HEK293T (cell line): Measurements from ENCODE around the gene C2orf74.
A peak's percentile ranks its signal among the peaks of the same experiment; 100 is the strongest.
"Not testable (repeated sequence)": the region's sequence is repeated elsewhere in the genome, so short reads cannot be mapped to it uniquely, and the experiment has no call there.

Experiments
- CTCF ChIA-PET: fragments of 350-600 bp; formaldehyde crosslinking; extraction: SDS; loops from one replicate; lab custom pipeline; 2021; ENCODE audit warnings: antibody characterized with exemption, inconsistent platforms; lab: Yijun Ruan, JAX
- POLR2A ChIA-PET: fragments of 350-600 bp; formaldehyde crosslinking; extraction: SDS; loops from one replicate; lab custom pipeline; 2020; ENCODE audit warnings: antibody characterized with exemption, inconsistent platforms; lab: Yijun Ruan, JAX
- DNase-seq: peaks from one replicate; pipeline ENCODE4 v3.0.0; 2012; ENCODE audit warnings: mixed read lengths; ENCODE audit errors: extremely low spot score
- ARNT ChIP-seq: fragments of 450-650 bp; IDR thresholded peaks from 2 replicates; pipeline ENCODE4 v1.6.1; 2017; ENCODE audit warnings: mild to moderate bottlenecking
- BHLHE40 ChIP-seq: fragments of 450-650 bp; IDR thresholded peaks from 2 replicates; pipeline ENCODE4 v1.6.1; 2016; ENCODE audit warnings: mild to moderate bottlenecking, moderate library complexity, borderline replicate concordance
- CTBP1 ChIP-seq: fragments of 450-650 bp; IDR thresholded peaks from 2 replicates; pipeline ENCODE4 v1.6.1; 2016; ENCODE audit warnings: borderline replicate concordance
- ELF4 ChIP-seq: fragments of 450-650 bp; IDR thresholded peaks from 2 replicates; pipeline ENCODE4 v1.6.1; 2017; ENCODE audit warnings: antibody characterized with exemption
- FOXA1 ChIP-seq: fragments of 450-650 bp; IDR thresholded peaks from 2 replicates; pipeline ENCODE4 v1.6.1; 2016; ENCODE audit warnings: mild to moderate bottlenecking
- FOXK2 ChIP-seq: fragments of 450-650 bp; IDR thresholded peaks from 2 replicates; pipeline ENCODE4 v1.6.1; 2016; ENCODE audit warnings: mild to moderate bottlenecking
- FOXM1 ChIP-seq: fragments of 450-650 bp; IDR thresholded peaks from 2 replicates; pipeline ENCODE4 v1.6.1; 2017; ENCODE audit warnings: mild to moderate bottlenecking, borderline replicate concordance
- HDGF ChIP-seq: fragments of 450-650 bp; IDR thresholded peaks from 2 replicates; pipeline ENCODE4 v1.6.1; 2017; ENCODE audit warnings: antibody characterized with exemption, borderline replicate concordance
- L3MBTL2 ChIP-seq: fragments of 450-650 bp; conservative IDR thresholded peaks from 2 replicates; pipeline ENCODE4 v1.6.1; 2016; ENCODE audit warnings: mild to moderate bottlenecking
- LEF1 ChIP-seq: fragments of 450-650 bp; IDR thresholded peaks from 2 replicates; pipeline ENCODE4 v1.6.1; 2017; ENCODE audit warnings: mild to moderate bottlenecking, borderline replicate concordance
- NFRKB ChIP-seq: fragments of 450-650 bp; IDR thresholded peaks from 2 replicates; pipeline ENCODE4 v1.6.1; 2016; ENCODE audit warnings: mild to moderate bottlenecking, moderate library complexity
- SP1 ChIP-seq: fragments of 450-650 bp; IDR thresholded peaks from 2 replicates; pipeline ENCODE4 v1.6.1; 2017
- SUZ12 ChIP-seq: fragments of 450-650 bp; IDR thresholded peaks from 2 replicates; pipeline ENCODE4 v1.6.1; 2016; ENCODE audit warnings: mild to moderate bottlenecking
- TARDBP ChIP-seq: fragments of 450-650 bp; IDR thresholded peaks from 2 replicates; pipeline ENCODE4 v1.6.1; 2016
- ZNF384 ChIP-seq: fragments of 450-650 bp; IDR thresholded peaks from 2 replicates; pipeline ENCODE4 v1.6.1; 2016
- TF ChIP-seq, protein P1 (sequence below): fragments of 450-650 bp; IDR thresholded peaks from 2 replicates; pipeline ENCODE4 v1.6.1; 2016

C2orf74 gene

DNA sequence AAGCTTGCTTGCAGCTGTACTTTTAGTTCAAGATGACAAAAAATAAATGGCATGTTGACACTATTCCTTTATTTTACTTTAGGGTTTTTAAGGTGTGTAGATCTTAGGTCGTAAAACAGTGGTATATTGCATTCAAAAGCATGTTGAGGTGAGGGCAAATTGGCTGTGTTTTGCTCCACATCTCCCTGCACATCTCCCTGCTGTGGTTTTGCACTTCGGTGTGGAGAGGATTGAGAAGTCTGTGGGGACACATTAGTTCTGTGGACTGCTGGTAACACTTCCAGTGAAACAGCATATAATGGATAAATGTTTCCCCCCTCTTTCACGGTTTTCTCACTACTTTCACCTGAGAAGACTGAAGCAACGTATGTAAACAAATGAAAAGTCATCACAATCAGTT is 25.1 kb downstream of the C2orf74 start:
- ChIA-PET POLR2A (no interaction called here), CTCF (no interaction called here)
- DNase-seq, result no peak
- TF ChIP-seq ELF4, result no peak
- TF ChIP-seq LEF1, result no peak
- no peak for TF ChIP-seq CTBP1
- no peak for TF ChIP-seq FOXA1
- TF ChIP-seq HDGF, result no peak
- no peak for TF ChIP-seq L3MBTL2
- TF ChIP-seq SP1, result no peak
- TF ChIP-seq, protein P1, sequence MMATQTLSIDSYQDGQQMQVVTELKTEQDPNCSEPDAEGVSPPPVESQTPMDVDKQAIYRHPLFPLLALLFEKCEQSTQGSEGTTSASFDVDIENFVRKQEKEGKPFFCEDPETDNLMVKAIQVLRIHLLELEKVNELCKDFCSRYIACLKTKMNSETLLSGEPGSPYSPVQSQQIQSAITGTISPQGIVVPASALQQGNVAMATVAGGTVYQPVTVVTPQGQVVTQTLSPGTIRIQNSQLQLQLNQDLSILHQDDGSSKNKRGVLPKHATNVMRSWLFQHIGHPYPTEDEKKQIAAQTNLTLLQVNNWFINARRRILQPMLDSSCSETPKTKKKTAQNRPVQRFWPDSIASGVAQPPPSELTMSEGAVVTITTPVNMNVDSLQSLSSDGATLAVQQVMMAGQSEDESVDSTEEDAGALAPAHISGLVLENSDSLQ, result no peak
- TF ChIP-seq ZNF384, result no peak
- no peak for TF ChIP-seq FOXK2
- no peak for TF ChIP-seq ARNT
- no peak for TF ChIP-seq BHLHE40
- no peak for TF ChIP-seq SUZ12
- TF ChIP-seq TARDBP, result no peak

DNA sequence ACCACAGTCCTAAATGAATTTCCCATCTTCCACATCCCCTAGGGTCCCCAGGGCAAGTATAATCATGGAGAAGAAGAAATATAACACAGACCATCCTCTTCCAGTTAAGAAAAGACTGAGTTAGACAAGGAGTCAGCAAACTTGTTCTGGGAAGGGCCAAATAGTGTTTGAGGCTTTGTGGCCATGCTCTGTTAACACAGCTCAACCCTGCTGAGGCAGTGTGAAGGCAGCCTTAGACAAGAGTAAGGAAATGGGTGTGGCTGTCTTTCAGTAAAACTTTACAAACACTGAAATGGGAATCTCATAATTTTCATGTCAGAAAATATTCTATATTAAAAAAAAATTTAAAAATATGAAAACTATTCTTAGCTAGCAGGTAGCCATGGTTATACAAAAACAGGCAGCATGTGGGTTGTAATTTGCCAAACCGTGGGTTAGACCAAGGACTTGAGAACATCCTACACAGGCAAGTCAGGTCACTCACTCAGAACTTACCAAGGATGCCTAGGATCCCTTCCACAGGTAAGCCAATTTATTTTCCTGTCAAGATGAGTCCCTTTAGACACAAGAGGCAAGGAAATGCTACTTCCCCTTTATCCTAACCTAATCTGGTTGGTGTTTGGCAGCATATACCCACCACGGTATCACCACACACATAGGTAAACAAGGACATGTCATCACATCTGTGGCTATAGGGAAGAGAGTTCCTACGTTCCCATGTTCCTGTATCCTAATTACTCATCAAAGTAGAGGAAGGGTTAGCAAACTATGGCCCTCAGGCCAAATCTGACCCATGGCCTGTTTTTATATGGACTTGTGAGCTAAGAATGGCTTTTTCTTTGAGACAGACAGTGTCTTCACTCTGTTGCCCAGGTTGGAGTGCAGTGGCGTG is 31.9 kb downstream of the C2orf74 start:
- ChIA-PET CTCF (no interaction called here), POLR2A (no interaction called here)
- no peak for TF ChIP-seq ZNF384
- TF ChIP-seq FOXK2, result no peak
- no peak for TF ChIP-seq L3MBTL2
- TF ChIP-seq TARDBP, result no peak
- no peak for TF ChIP-seq SUZ12
- no peak for TF ChIP-seq SP1
- no peak for TF ChIP-seq HDGF
- TF ChIP-seq FOXM1, result no peak
- TF ChIP-seq ELF4, result no peak
- no peak for TF ChIP-seq LEF1
- no peak for TF ChIP-seq BHLHE40
- no peak for TF ChIP-seq FOXA1
- TF ChIP-seq CTBP1, result no peak
- TF ChIP-seq, protein P1, result no peak
- TF ChIP-seq ARNT, result no peak
- DNase-seq, result no peak

DNA sequence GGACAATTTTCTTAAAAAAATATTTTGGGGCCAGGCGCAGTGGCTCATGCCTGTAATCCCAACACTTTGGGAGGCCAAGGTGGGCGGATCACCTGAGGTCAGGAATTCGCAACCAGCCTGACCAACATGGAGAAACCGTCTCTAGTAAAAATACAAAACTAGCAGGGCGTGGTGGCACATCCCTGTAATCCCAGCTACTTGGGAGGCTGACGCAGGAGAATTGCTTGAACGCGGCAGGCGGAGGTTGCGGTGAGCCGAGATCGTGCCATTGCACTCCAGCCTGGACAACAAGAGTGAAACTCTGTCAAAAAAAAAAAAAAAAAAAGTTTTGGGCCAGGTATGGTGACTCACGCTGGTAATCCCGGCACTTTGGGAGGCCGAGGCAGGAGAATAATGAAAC is 32.7 kb downstream of the C2orf74 start:
- POLR2A ChIA-PET, DNase-seq, CTCF ChIA-PET: not testable (repeated sequence)

DNA sequence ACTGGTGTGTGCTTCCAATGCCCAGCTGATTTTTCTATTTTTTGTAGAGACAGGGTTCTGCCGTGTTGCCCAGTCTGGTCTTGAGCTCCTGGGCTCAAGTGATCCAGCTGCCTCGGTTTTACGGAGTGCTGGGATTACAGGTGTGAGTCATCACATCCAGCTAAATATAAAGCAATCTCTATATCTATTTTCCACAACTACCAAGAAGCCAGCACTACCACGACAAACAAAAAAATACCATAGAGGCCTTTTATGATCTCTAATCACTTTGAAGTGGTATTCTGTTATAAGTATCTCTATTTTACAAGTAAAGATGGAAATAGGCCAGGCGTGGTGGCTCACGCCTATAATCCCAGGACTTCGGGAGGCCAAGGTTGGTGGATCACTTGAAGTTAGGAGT is 34.7 kb downstream of the C2orf74 start:
- TF ChIP-seq, protein P1, result no peak
- no peak for TF ChIP-seq NFRKB
- TF ChIP-seq SUZ12, result no peak
- no peak for TF ChIP-seq BHLHE40
- no peak for TF ChIP-seq L3MBTL2
- TF ChIP-seq TARDBP, result no peak
- TF ChIP-seq FOXM1, result no peak
- no peak for TF ChIP-seq HDGF
- no peak for TF ChIP-seq FOXK2
- TF ChIP-seq CTBP1, result no peak
- no peak for TF ChIP-seq SP1
- TF ChIP-seq ZNF384, result no peak
- TF ChIP-seq ARNT, result no peak
- TF ChIP-seq FOXA1, result no peak
- TF ChIP-seq LEF1, result no peak
- TF ChIP-seq ELF4, result no peak
- ChIA-PET POLR2A (no interaction called here), CTCF (no interaction called here)
- DNase-seq, result no peak

DNA sequence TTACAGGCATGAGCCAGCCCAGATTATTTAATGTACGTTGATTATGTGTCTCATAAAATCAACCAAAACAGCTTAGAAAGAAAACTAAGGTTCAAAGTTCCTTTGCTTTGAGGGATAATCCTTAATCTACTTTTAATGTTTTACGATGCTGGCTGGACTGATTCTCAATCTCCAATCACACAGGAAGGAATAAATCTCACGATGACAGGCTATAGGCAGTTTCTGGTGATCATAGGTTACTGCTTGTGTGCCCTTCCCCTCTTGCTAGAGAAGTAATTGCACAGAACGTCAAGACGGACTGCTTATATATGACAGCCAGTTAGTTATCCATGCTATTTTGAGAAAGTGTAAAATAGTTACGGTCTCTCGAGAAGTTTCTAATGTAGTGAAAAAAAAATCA is 43.1 kb downstream of the C2orf74 start:
- ChIA-PET CTCF (no interaction called here), POLR2A (no interaction called here)
- no peak for DNase-seq
- TF ChIP-seq NFRKB, result no peak
- TF ChIP-seq, protein P1, result peak; percentile 60

DNA sequence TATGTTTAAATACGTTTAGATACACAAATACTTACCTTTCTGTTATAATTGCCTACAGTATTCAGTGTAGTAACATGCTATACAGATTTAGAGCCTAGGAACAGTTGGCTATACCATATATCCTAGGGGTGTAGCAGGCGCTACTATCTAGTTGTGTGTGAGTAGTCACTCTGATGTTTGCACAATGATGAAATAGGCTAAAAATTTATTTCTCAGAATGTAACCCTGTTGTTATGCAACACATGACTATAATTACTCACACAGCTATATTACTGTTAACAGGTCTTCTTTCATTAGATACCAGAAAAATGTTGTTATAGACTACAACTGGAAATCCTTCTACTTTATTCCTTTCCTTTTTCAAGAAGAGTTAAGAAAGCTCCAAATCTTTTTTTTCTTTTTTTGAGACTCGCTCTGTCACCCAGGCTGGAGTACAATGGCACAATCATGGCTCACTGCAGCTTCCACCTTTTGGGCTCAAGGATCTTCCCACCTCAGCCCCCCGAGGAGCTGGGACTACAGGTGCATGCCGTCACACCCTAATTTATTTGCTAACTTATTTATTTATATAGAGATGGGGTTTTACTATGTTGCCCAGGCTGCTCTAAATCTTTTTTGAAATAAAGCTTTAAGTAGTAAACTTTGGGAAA is 48.5 kb downstream of the C2orf74 start:
- ChIA-PET CTCF (interaction anchor here (0.7 kb wide), 1 partner anchor 254 kb away, joined by 3 read pairs; no protein-coding TSS in a partner anchor), POLR2A (no interaction called here)
- DNase-seq, result no peak
- TF ChIP-seq ARNT (no peak), FOXM1 (no peak), ZNF384 (no peak), BHLHE40 (no peak), L3MBTL2 (no peak), CTBP1 (no peak), SP1 (no peak), SUZ12 (no peak), FOXA1 (no peak)
- TF ChIP-seq, protein P1, result no peak
